HG03575 (cell line): ENCODE data around the gene PRR18.

ENCODE experiments used
- ATAC-seq: cut with Tn5 transposase; IDR thresholded peaks from one replicate; pipeline ENCODE4 v1.9.1; 2021; ENCODE audit not compliant: unreplicated experiment, insufficient number of reproducible peaks, low FRiP score; ENCODE audit errors: extremely low read depth

The PRR18 gene

DNA sequence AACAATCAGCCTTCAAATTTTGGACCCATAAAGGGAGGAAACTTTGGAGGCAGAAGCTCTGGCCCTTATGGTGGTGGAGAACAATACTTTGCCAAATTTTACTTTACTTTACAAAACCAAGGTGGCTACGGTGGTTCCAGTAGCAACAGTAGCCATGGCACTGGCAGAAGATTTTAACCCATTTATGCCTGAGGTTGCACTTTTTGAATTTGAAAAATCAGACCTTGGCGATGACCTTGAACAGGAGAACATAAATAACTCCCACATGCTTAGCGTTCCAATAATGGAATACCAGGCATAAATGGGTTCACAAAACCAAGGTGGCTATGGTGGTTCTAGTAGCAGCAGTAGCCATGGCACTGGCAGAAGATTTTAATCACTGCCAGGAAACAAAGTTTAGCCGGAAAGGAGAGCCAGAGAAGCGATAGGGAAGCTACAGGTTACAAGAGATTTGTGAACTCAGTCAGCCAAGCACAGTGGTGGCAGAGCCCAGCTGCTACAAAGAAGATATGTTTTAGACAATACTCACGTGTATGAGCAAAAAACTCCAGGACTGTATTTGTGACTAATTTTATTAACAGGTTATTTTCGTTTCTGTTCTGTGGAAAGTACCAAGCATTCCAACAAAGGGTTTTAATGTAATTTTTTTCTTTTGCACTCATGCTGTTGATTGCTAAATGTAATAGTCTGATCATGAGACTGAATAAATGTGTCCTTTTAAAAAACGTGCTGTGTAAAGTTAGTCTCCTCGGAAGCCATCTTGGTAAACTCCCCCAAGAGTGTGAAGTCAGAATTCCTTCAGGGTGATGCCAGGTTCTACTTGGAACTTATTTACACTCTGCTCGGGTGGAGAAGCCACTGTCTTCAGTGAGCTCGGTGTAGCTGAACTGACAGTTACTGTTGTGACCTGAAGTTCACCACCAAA, 27.4 kb upstream of the PRR18 start:
- no peak for ATAC-seq

GRCh38 chr6:166334878-166335277, 26.7 kb upstream of the PRR18 start:
- no peak for ATAC-seq

GRCh38 chr6:166333172-166333995, 25.2 kb upstream of the PRR18 start:
- ATAC-seq, result peak; percentile 55

GRCh38 chr6:166331503-166332415, 23.6 kb upstream of the PRR18 start:
- ATAC-seq, result no peak

DNA sequence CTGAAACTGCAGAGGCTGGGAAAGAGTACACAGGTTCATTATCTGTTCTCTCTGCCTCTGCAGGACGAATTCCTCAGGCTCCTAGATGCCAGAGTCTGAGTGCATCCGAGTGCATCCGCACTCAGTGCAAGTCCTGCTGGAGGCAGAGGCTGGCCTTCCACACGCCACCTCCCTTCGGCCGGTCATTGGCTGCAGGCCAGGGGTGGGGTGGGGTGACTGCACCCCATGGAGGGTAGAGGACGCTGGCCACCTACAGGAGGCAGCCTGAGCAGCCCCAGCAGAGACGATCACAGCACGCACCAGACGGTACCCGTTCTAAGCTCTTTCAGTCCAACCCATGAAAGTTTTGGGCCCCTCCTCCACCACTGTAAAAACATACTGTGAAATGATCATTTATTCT, 22.4 kb upstream of the PRR18 start:
- ATAC-seq, result no peak

DNA sequence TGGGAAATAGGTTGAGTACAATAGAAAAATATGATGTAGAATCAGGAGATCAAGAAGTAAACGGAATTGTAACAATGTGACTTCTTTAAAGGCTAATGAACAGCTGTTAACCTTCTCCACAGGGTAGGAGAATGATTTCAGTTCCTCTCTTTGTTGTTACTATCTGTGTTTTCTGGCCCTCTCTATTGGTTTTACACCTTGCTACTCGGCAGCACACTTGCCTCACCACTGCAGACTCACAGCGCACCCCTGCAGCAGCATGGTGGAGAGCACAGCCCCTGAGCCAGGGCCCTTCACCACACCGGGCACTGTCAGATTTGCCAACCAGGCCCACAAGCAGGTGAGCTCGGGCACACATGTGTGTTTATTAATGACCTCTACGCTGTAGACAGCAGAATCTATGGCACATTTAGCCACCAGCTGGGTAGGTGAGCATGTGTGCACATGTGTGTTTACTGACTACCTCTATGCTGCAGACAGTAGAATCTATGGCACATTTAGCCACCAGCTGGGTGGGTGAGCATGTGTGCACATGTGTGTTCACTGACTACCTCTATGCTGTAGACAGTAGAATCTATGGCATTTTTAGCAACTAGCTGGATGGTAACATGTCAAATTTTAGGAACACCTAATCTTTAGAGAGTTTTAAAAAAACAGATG, 17.3 kb upstream of the PRR18 start:
- ATAC-seq, result peak; percentile 43

GRCh38 chr6:166323395-166323794, 15.2 kb upstream of the PRR18 start:
- no peak for ATAC-seq

DNA sequence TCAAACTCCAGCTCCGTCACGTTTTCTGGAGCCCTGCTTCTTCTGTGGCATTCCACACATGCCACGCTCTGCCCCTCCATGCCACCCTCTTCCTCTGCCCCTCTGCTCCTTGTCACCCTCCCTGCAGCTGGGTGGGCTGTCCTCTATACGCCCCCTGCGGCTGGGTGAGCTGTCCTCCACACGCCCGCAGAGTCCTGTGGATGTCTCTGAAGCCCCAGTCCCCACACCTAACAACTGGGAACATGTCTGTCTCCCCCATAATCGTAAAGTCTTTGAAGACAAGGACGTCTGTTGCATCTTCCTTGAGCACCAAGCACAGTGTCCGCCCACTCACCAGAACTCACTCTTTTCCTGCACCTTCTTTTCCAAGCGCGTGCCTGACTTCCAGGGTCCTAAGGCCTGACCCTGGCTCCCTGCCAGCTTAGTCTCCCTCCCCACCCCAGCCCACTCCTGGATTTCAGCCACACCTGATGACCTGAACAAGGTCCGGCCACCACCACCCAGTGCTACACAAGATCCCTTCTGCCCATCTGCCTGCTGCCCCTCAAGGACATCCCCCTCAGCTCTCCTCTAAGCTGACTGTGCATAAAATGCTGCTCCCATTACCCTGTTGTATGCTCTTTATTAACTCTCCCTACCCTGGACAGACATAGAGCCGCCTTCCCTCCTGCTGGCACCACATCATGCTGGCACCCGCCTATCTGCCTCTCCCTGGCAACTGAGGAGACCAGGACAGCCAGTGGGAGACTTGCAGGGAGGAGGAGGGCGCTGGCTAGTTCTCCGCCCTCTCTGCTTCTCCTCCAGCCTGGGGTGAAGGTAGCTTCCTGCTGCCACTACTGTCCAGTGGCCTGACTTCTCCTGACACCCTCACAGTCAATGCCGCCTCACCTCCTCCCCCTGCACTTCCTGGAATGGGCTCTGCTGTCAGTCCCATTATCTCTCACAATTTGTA, 10.7 kb upstream of the PRR18 start:
- ATAC-seq, result no peak

DNA sequence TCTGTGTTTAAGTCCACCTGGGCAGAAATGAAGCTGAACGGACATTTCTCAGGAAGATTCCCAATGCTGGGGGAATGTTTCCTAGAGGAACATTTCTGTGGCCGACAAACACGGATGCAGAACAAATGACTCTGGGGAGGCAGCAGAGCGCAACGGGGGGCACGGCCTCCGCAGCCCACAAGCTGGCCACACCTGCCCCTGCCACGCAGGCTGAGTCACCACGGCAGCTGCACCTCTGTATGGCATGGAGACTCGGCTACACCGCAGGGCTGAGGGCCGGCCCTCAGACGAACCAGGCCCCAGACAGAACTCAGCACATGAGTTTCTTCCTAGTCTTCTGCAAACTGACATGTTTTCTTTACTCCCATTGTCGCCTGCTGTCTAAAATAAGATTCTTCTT, 10.0 kb upstream of the PRR18 start:
- ATAC-seq, result no peak

DNA sequence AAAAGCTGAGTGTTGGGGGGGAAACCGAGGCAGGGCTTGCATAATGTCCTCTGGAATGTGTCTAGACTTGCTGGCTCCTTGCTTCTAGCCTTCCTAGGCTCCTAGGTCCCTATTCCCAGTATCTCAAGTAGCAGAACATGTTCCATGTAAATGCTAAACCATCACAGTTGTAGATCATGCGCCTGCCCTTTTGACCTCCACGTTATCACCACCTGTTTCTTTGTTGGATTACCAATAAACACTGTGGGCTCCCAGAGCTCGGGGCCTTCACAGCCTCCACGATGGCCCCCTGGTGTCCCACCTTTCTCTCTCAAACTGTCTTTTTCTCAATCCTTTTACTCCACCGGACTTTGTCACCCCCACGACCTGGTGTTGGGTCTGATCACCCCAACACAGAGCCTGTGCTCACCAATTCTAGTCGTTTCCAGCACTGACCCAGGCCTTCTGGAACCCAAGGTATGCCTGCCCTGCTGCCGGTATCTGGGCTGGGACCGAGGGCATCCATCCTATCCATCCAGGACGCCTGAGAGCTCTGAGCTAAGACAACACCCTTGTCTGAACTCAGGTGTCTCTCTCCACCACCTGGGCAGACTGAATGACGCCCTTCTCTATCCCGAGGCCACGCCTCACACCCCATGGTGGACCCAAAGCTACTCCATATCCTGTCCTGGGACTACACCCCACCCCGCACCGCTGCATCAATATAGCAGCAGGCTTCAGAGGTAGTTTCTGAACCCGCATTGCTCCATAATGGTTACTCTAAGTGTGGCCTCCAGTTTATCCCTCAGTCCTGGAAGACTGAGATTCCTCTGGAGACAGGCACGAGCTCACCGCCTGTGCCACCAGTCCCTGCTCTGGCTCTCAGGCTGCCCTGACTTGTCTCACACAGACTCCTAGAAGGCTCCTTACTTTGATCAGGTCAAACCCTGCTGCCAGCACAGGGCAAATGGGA, 9.3 kb upstream of the PRR18 start:
- no peak for ATAC-seq

GRCh38 chr6:166315436-166315835, 7.2 kb upstream of the PRR18 start:
- no peak for ATAC-seq

- no peak for ATAC-seq
Observed at GRCh38 chr6:166314454-166314853, 6.3 kb upstream of the PRR18 start.

GRCh38 chr6:166313255-166314070, 5.3 kb upstream of the PRR18 start:
- ATAC-seq, result no peak

- ATAC-seq, result no peak
Observed at GRCh38 chr6:166312832-166313231, 4.6 kb upstream of the PRR18 start.

- no peak for ATAC-seq
Observed at GRCh38 chr6:166310634-166311033, 2.4 kb upstream of the PRR18 start.

DNA sequence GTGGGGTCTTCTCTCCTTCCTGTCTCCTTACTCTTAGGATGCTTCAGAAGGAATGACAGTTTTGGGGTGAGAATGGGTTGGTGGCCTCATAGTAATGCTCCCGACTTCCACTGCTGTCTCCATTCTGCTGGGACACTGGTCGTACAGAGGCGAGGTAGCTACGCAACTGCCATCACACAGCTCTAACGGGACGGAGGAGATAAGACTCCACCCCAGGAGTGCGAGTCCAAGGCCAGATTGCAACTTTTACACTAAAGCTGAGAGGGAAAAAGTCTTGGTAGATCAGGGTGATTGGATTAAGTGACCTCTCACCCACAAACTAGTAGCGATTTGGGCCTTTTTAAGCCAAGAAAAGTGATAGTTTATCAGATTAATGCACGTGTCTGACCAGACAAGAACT, 1.8 kb upstream of the PRR18 start:
- ATAC-seq, result no peak
